Activated CD4-positive, alpha-beta memory T cell treated with anti-CD3 and anti-CD28 coated beads for 36 hours (primary cell): ENCODE measurements around the gene DACH2. TPM values are rescaled to one million over a fixed set of nuclear protein-coding genes. Genes with fewer than 3 reads are reported as not detected.

Experiments
- CTCF ChIA-PET: fragments of 350-600 bp; sonication (Branson Sonifier 250); formaldehyde crosslinking; loops from one replicate; lab custom pipeline; 2021; ENCODE audit warnings: antibody characterized with exemption, inconsistent platforms; lab: Charles Lee
- POLR2A ChIA-PET: fragments of 350-600 bp; sonication (Branson Sonifier 250); formaldehyde crosslinking; loops from one replicate; lab custom pipeline; 2021; ENCODE audit warnings: antibody characterized with exemption; lab: Charles Lee
- DNase-seq: peaks from one replicate; pipeline ENCODE4 v3.0.0-alpha.2; 2020
- H3K27ac Mint-ChIP-seq: one replicate; pipeline ENCODE4 v1.8.0; 2021; ENCODE audit warnings: mixed read lengths
- H3K27me3 Mint-ChIP-seq: one replicate; pipeline ENCODE4 v1.8.0; 2021; ENCODE audit warnings: mixed read lengths
- H3K36me3 Mint-ChIP-seq: one replicate; pipeline ENCODE4 v1.8.0; 2021; ENCODE audit warnings: mixed read lengths
- H3K4me1 Mint-ChIP-seq: one replicate; pipeline ENCODE4 v1.8.0; 2021; ENCODE audit warnings: low read depth, mixed read lengths
- H3K4me3 Mint-ChIP-seq: one replicate; pipeline ENCODE4 v1.8.0; 2021; ENCODE audit warnings: mild to moderate bottlenecking, mixed read lengths
- H3K9me3 Mint-ChIP-seq: one replicate; pipeline ENCODE4 v1.8.0; 2021; ENCODE audit warnings: mixed read lengths
- intact Hi-C: fragments of 100-400 bp; cut with micrococcal nuclease; formaldehyde crosslinking; loops from one replicate; pipeline ENCODE4 v1.15.1; 2023
- total RNA-seq, 2 experiments: library from RNA; stranded (reverse); gene quantifications; one replicate each; pipeline ENCODE4 v1.2.3, GENCODE V29; 2021

The DACH2 gene
- total RNA-seq, 2 experiments from 2014 or later, result not detected

GRCh38 chrX:86845101-86845500 lies 696.9 kb downstream of the DACH2 start:
- no peak overlapping the region for H3K27ac Mint-ChIP-seq
- H3K27me3 Mint-ChIP-seq, result no peaks in the 10 kb centered on the region
- intact Hi-C loops, result no loop called here
- no peaks in the 10 kb centered on the region for H3K4me1 Mint-ChIP-seq
- no peaks in the 10 kb centered on the region for H3K36me3 Mint-ChIP-seq
- H3K9me3 Mint-ChIP-seq, result peaks cover 3% of the 10 kb centered on the region
- CTCF ChIA-PET, result no interaction called here
- H3K4me3 Mint-ChIP-seq, result no peak overlapping the region
- POLR2A ChIA-PET, result no interaction called here
- DNase-seq, result no peak

Other genes with a start within 250 kb of the DACH2 start
- gene CHM, start 100.9 kb upstream of the DACH2 start, total RNA-seq, result 10 to 100 TPM; 12.0 to 13.9 TPM